Sigmoid colon (tissue), 4 donors: ENCODE data around the gene FAM50A.

Experiments used
- CTCF ChIP-seq, 4 experiments: fragments of 450-650 bp in 3 of 4; fragments of 200-600 bp in 1 of 4; IDR thresholded peaks; one replicate each; pipeline ENCODE4 v1.5.1; 2016 to 2019; ENCODE audit warnings: antibody characterized with exemption in 4 of 4, mild to moderate bottlenecking in 3 of 4, moderate library complexity in 2 of 4
- EP300 ChIP-seq, 4 donors: sonication (generic); formaldehyde crosslinking; IDR thresholded peaks; one replicate each; pipeline ENCODE4 v1.6.1; 2017; ENCODE audit warnings: antibody characterized with exemption in 4 of 4
- POLR2A ChIP-seq, 2 donors: fragments of 450-650 bp; IDR thresholded peaks; one replicate each; pipeline ENCODE4 v1.6.1; 2016; ENCODE audit warnings: antibody characterized with exemption in 2 of 2, mild to moderate bottlenecking in 2 of 2, moderate library complexity in 2 of 2
- POLR2AphosphoS5 ChIP-seq, 4 donors: sonication (generic); formaldehyde crosslinking; IDR thresholded peaks; one replicate each; pipeline ENCODE4 v1.6.1; 2017; ENCODE audit warnings: antibody characterized with exemption in 4 of 4

GRCh38 chrX:154404625-154405192, 39.2 kb upstream of the FAM50A start:
- TF ChIP-seq CTCF (IDR thresholded peaks at IDR 0.05), result no peak
- TF ChIP-seq POLR2AphosphoS5 (IDR thresholded peaks at IDR 0.05), result no peak
- TF ChIP-seq POLR2A (IDR thresholded peaks at IDR 0.05), result no peak
- no peak for TF ChIP-seq EP300 (IDR thresholded peaks at IDR 0.05)
